Transverse colon (tissue), 4 donors: Measurements from ENCODE around the gene JAKMIP1. TPM values are rescaled to one million over a fixed set of nuclear protein-coding genes. Genes with fewer than 3 reads are reported as not detected.
"Not testable (repeated sequence)": the region's sequence is repeated elsewhere in the genome, so short reads cannot be mapped to it uniquely, and the experiment has no call there.

Experiments
- DNase-seq: peaks from one replicate; pipeline ENCODE4 v3.0.0-alpha.2; 2019
- H3K27ac ChIP-seq, 4 donors: fragments of 200-600 bp; sonication (generic); 2 replicates each; pipeline ENCODE4 v1.5.1; 2016 to 2018; ENCODE audit warnings: inconsistent platforms in 4 of 4
- H3K27me3 ChIP-seq: fragments of 200-600 bp; sonication (generic); 2 replicates; pipeline ENCODE4 v1.5.1; 2017; ENCODE audit warnings: inconsistent platforms
- H3K36me3 ChIP-seq, 4 donors: fragments of 200-600 bp; sonication (generic); 2 replicates each; pipeline ENCODE4 v1.5.1; 2017 to 2019; ENCODE audit warnings: inconsistent platforms in 4 of 4
- H3K4me1 ChIP-seq, 4 donors: fragments of 200-600 bp; sonication (generic); 2 replicates each; pipeline ENCODE4 v1.5.1; 2017 to 2020; ENCODE audit warnings: inconsistent platforms in 4 of 4
- H3K4me3 ChIP-seq, 4 donors: fragments of 200-600 bp; sonication (generic); 1 replicate in 1 of 4; 2 replicates in 3 of 4; pipeline versions ENCODE4 v1.5.1 to v1.6.1; 2017 to 2019; ENCODE audit warnings: inconsistent platforms in 4 of 4
- H3K9me3 ChIP-seq, 2 donors: fragments of 200-600 bp; sonication (generic); 2 replicates each; pipeline ENCODE4 v1.5.1; 2017 to 2019; ENCODE audit warnings: inconsistent platforms in 2 of 2
- EP300 ChIP-seq: sonication (generic); formaldehyde crosslinking; IDR thresholded peaks from one replicate; pipeline ENCODE4 v1.6.1; 2017; ENCODE audit warnings: antibody characterized with exemption, low read depth
- POLR2A ChIP-seq: fragments of 450-650 bp; IDR thresholded peaks from one replicate; pipeline ENCODE4 v1.6.1; 2016; ENCODE audit warnings: antibody characterized with exemption, mild to moderate bottlenecking, moderate library complexity
- POLR2AphosphoS5 ChIP-seq, 3 donors: sonication (generic); formaldehyde crosslinking; IDR thresholded peaks; one replicate each; pipeline ENCODE4 v1.6.1; 2016; ENCODE audit warnings: antibody characterized with exemption in 3 of 3
- whole genome bisulfite sequencing, 2 donors: methylation state at CpG; one replicate each; pipeline ENCODE4 v1.1.5; 2018; ENCODE audit warnings: low coverage in 1 of 2; 5-methylcytosine and 5-hydroxymethylcytosine counted together
- in situ Hi-C, 4 donors: fragments of 200-750 bp; cut with MboI; loops; one replicate each; pipeline versions ENCODE4 v1.15.0 to v1.15.1; 2017; ENCODE audit warnings: low sequenced_read_pairs in 3 of 4, low pct_ligation_motif_present in 1 of 4, low pct_unique_long_range_greater_than_20kb in 1 of 4
- intact Hi-C: fragments of 100-400 bp; cut with DNase I; formaldehyde crosslinking; loops from one replicate; pipeline ENCODE4 v1.15.1; 2023; ENCODE audit warnings: low total_unique reads
- total RNA-seq, 4 donors: library from RNA; depleted of rRNA; stranded (reverse); fragments of >200 nt; gene quantifications; one replicate each; pipeline ENCODE4 v1.1.0, GENCODE V29; 2016
- TF ChIP-seq, protein P1 (sequence below), 5 experiments: fragments of 200-600 bp in 3 of 5; fragments of 450-650 bp in 2 of 5; sonication (generic) in 3 of 5; IDR thresholded peaks; 1 replicate in 2 of 5; 2 replicates in 3 of 5; pipeline ENCODE4 v1.5.1; 2016 to 2017; ENCODE audit warnings: antibody characterized with exemption in 5 of 5, inconsistent platforms in 3 of 5, mild to moderate bottlenecking in 2 of 5, moderate library complexity in 1 of 5

JAKMIP1 gene
- total RNA-seq, 4 donors from 2014 or later, result 1.2 to 1.7 TPM; not detected in 2

GRCh38 chr4:6142511-6142910, 57.8 kb downstream of the JAKMIP1 start:
- no peak overlapping the region for H3K4me3 ChIP-seq
- no peak overlapping the region for H3K27ac ChIP-seq
- H3K36me3 ChIP-seq, result no peaks in the 10 kb centered on the region
- 93% methylated on average over 7 of the region's 7 CpGs; no CpG with 5 or more reads in 1 of the 2 donors for WGBS, 2 donors
- intact Hi-C loops, result no loop called here
- in situ Hi-C loops, result no loop called here
- no peaks in the 10 kb centered on the region for H3K4me1 ChIP-seq
- no peak for DNase-seq
- TF ChIP-seq, protein P1, sequence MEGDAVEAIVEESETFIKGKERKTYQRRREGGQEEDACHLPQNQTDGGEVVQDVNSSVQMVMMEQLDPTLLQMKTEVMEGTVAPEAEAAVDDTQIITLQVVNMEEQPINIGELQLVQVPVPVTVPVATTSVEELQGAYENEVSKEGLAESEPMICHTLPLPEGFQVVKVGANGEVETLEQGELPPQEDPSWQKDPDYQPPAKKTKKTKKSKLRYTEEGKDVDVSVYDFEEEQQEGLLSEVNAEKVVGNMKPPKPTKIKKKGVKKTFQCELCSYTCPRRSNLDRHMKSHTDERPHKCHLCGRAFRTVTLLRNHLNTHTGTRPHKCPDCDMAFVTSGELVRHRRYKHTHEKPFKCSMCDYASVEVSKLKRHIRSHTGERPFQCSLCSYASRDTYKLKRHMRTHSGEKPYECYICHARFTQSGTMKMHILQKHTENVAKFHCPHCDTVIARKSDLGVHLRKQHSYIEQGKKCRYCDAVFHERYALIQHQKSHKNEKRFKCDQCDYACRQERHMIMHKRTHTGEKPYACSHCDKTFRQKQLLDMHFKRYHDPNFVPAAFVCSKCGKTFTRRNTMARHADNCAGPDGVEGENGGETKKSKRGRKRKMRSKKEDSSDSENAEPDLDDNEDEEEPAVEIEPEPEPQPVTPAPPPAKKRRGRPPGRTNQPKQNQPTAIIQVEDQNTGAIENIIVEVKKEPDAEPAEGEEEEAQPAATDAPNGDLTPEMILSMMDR (IDR thresholded peaks at IDR 0.05), result no peak
- TF ChIP-seq EP300 (no peak), POLR2A (no peak), POLR2AphosphoS5 (IDR thresholded peaks at IDR 0.05) (no peak)
- H3K9me3 ChIP-seq, result no peaks in the 10 kb centered on the region
- no peaks in the 10 kb centered on the region for H3K27me3 ChIP-seq

GRCh38 chr4:6141554-6141953, 58.8 kb downstream of the JAKMIP1 start:
- DNase-seq, result no peak
- intact Hi-C loops, result no loop called here
- WGBS, 2 donors, result 76% methylated on average over 9 of the region's 9 CpGs; no CpG with 5 or more reads in 1 of the 2 donors
- Histone ChIP-seq H3K36me3 (no peaks in the 10 kb centered on the region), H3K4me1 (no peaks in the 10 kb centered on the region), H3K4me3 (no peak overlapping the region), H3K9me3 (no peaks in the 10 kb centered on the region), H3K27me3 (no peaks in the 10 kb centered on the region), H3K27ac (no peak overlapping the region)
- TF ChIP-seq POLR2AphosphoS5 (IDR thresholded peaks at IDR 0.05) (no peak), EP300 (no peak)
- TF ChIP-seq, protein P1 (IDR thresholded peaks at IDR 0.05), result no peak
- in situ Hi-C loops, result no loop called here

- H3K36me3 ChIP-seq, intact Hi-C loops, in situ Hi-C loops, H3K4me1 ChIP-seq, H3K4me3 ChIP-seq, H3K27me3 ChIP-seq, H3K27ac ChIP-seq, DNase-seq, H3K9me3 ChIP-seq: not testable (repeated sequence)
- 67 to 85% methylated on average over 1 to 14 of the region's 14 CpGs for WGBS, 2 donors
Measured at GRCh38 chr4:6141021-6141420, 59.3 kb downstream of the JAKMIP1 start.

GRCh38 chr4:6137747-6138135, 62.6 kb downstream of the JAKMIP1 start:
- WGBS, 2 donors, result 73% methylated on average over 3 of the region's 3 CpGs; no CpG with 5 or more reads in 1 of the 2 donors

More at GRCh38 chr4:6137747-6138135, 62.6 kb downstream of the JAKMIP1 start:
- H3K9me3 ChIP-seq, result no peaks in the 10 kb centered on the region
- in situ Hi-C loops, result no loop called here
- H3K4me3 ChIP-seq, result no peak overlapping the region
- no peak for DNase-seq
- no peaks in the 10 kb centered on the region for H3K27me3 ChIP-seq
- no peak for TF ChIP-seq POLR2AphosphoS5 (IDR thresholded peaks at IDR 0.05)
- TF ChIP-seq POLR2A, result no peak
- no peak for TF ChIP-seq EP300
- TF ChIP-seq, protein P1 (IDR thresholded peaks at IDR 0.05), result no peak
- no peaks in the 10 kb centered on the region for H3K4me1 ChIP-seq
- H3K27ac ChIP-seq, result no peak overlapping the region
- H3K36me3 ChIP-seq, result no peaks in the 10 kb centered on the region
- intact Hi-C loops, result no loop called here
